ENCODE measurements around the gene GDAP2. TPM values are rescaled to one million over a fixed set of nuclear protein-coding genes. Genes with fewer than 3 reads are reported as not detected.

Gene GDAP2
- total and polyA plus RNA-seq, 2 of the 4 experiments (the other 2 are of a cell fraction) = 5.4 to 27.1 TPM

DNA sequence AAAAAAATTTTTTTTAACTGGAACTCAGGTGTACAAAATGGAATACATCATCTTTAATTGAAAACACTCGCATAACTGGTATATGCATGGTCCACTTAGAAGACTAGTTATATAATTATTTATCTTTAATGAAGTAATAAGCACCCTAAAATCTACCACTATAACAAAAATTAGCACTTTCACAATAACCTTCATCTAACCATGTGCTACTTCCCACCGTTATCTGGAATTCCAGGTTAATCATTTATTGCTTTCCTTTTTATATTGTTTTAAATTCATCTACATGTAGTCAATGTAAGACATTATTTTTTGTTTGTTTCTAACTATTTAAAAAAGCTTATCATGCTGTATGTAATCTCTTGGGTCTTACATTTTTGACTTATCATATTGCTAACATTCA is 39.0 kb downstream of the GDAP2 start:
- ATAC-seq (ENCODE audit: low read depth) = no peak
- no peak overlapping the region for H3K27ac ChIP-seq (ENCODE audit: insufficient read depth, low read length)
- H3K23ac ChIP-seq (ENCODE audit: low read depth, low read length) = no peak overlapping the region
- no peaks in the 10 kb centered on the region for H3K9me3 ChIP-seq (ENCODE audit: control insufficient read depth, insufficient read depth, low read length)
- WGBS, 2 experiments (ENCODE audit: extremely low coverage in 2 of 2, insufficient read length in 1 of 2) = no CpG with 5 or more reads among the region's 2 CpGs
- dilution Hi-C loops (cut with HindIII; ENCODE audit: low sequenced_read_pairs, unreplicated experiment) = no loop called here
- no peak overlapping the region for H3K9ac ChIP-seq (ENCODE audit: low read depth, low read length)
- TF ChIP-seq POLR2A (IDR thresholded peaks at IDR 0.05; ENCODE audit: low read depth, low read length) (no peak), FOS (IDR thresholded peaks at IDR 0.05; ENCODE audit: low read depth, low read length) (no peak), MAFK (IDR thresholded peaks at IDR 0.05; ENCODE audit: low read depth, low read length) (no peak), CHD1 (IDR thresholded peaks at IDR 0.05; ENCODE audit: low read depth, low read length) (no peak), SMC3 (IDR thresholded peaks at IDR 0.05; ENCODE audit: low read depth, low read length) (no peak)
- TF ChIP-seq, protein P1, sequence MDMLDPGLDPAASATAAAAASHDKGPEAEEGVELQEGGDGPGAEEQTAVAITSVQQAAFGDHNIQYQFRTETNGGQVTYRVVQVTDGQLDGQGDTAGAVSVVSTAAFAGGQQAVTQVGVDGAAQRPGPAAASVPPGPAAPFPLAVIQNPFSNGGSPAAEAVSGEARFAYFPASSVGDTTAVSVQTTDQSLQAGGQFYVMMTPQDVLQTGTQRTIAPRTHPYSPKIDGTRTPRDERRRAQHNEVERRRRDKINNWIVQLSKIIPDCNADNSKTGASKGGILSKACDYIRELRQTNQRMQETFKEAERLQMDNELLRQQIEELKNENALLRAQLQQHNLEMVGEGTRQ (IDR thresholded peaks at IDR 0.05; ENCODE audit: low read depth, low read length) = no peak
- peaks cover 8 to 31% of the 10 kb centered on the region in 2 experiments for H3K79me1 ChIP-seq (ENCODE audit: low read depth in 1 of 2, low read length in 2 of 2)
- ChIA-PET CTCF (no interaction called here), POLR2A (ENCODE audit: unreplicated experiment) (no interaction called here)
- H2BK5ac ChIP-seq (ENCODE audit: low read depth, low read length, poor library complexity, severe bottlenecking) = no peak overlapping the region
- peaks cover 8% of the 10 kb centered on the region for H3K4me1 ChIP-seq (ENCODE audit: control insufficient read depth, insufficient read depth, low read length)
- H4K8ac ChIP-seq (ENCODE audit: low read depth in 2 of 2, low read length in 2 of 2) = no peak overlapping the region
- peak overlapping the region; percentile 39; the same call in 1 of the 2 replicates for H4K5ac ChIP-seq (ENCODE audit: low read depth, low read length)
- H4K20me1 ChIP-seq (ENCODE audit: insufficient read depth, low read length) = no peaks in the 10 kb centered on the region
- H4K91ac ChIP-seq (ENCODE audit: insufficient read depth, low read depth, low read length) = no peak overlapping the region
- no peak overlapping the region; the same call in 1 of the 2 replicates for H2AK5ac ChIP-seq (ENCODE audit: low read depth, low read length)
- no peak overlapping the region for H3K4me2 ChIP-seq (ENCODE audit: low read depth, low read length)
- H2AK9ac ChIP-seq (replicated peaks; ENCODE audit: low read depth, low read length, poor library complexity) = no peak overlapping the region
- no peak overlapping the region for H2BK20ac ChIP-seq (ENCODE audit: low read depth, low read length)
- in situ Hi-C loops (cut with MboI; ENCODE audit: low sequenced_read_pairs) = loop anchor here (25.0 kb wide), 1 partner anchor 128 kb away; no protein-coding TSS in a partner anchor
- no peak overlapping the region for H2AFZ ChIP-seq (replicated peaks; ENCODE audit: low read length, poor library complexity)
- no peaks in the 10 kb centered on the region for H3K27me3 ChIP-seq (ENCODE audit: control insufficient read depth, insufficient read depth, low read length)
- no peak overlapping the region for H3K14ac ChIP-seq (replicated peaks; ENCODE audit: low read depth, low read length)
- H3K18ac ChIP-seq (ENCODE audit: low read depth, low read length) = no peak overlapping the region
- DNase-seq = no peak
- peaks cover 3% of the 10 kb centered on the region; the same call in 1 of the 2 replicates for H3K9me1 ChIP-seq (ENCODE audit: insufficient read depth, low read length)
- no peak overlapping the region for H3K4ac ChIP-seq (ENCODE audit: low read depth, low read length)
- H3K56ac ChIP-seq (ENCODE audit: extremely low read depth, insufficient read depth, low read length) = no peak overlapping the region
- no peak overlapping the region for H3K4me3 ChIP-seq (ENCODE audit: insufficient read depth, low read depth, low read length)
- H3K36me3 ChIP-seq (ENCODE audit: control insufficient read depth, insufficient read depth, low read length) = peaks cover 2% of the 10 kb centered on the region
- no TSS peak for BruUV-seq (replicated peaks)
- intact Hi-C loops (cut with micrococcal nuclease) = loop anchor here (10.0 kb wide), 2 partner anchors 576 to 816 kb away; no protein-coding TSS in a partner anchor
- H2BK120ac ChIP-seq (ENCODE audit: low read depth, low read length) = peak overlapping the region; percentile 56; the same call in 1 of the 2 replicates
- no peak overlapping the region for H2BK15ac ChIP-seq (ENCODE audit: low read depth, low read length)
